ENCODE data around the gene NLRX1.
A peak's percentile ranks its signal among the peaks of the same experiment; 100 is the strongest.
"Not testable (repeated sequence)": the region's sequence is repeated elsewhere in the genome, so short reads cannot be mapped to it uniquely, and the experiment has no call there.

NLRX1 gene

DNA sequence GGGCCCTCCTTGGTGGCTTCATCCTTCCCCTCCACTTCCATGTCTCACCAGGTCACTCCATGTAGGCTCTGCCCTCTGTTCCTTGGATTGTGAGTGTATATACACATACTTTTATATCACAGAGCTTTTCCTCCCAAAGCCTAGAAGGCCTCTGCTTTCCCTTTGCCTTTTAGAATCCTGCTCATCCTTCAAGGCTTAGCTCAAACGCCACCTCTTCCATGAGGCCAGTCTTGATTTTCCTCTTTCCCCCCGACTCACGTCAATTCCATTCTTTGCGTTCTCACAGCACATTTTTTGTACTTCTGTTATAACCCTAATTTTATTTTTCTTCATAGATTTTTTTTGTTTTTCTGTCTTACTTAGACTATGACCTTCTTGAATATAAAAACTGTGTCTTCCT, 15.9 kb upstream of the NLRX1 start:
- FAIRE-seq (no peak), DNase-seq (ENCODE audit: insufficient read length, low spot score) (no peak)

DNA sequence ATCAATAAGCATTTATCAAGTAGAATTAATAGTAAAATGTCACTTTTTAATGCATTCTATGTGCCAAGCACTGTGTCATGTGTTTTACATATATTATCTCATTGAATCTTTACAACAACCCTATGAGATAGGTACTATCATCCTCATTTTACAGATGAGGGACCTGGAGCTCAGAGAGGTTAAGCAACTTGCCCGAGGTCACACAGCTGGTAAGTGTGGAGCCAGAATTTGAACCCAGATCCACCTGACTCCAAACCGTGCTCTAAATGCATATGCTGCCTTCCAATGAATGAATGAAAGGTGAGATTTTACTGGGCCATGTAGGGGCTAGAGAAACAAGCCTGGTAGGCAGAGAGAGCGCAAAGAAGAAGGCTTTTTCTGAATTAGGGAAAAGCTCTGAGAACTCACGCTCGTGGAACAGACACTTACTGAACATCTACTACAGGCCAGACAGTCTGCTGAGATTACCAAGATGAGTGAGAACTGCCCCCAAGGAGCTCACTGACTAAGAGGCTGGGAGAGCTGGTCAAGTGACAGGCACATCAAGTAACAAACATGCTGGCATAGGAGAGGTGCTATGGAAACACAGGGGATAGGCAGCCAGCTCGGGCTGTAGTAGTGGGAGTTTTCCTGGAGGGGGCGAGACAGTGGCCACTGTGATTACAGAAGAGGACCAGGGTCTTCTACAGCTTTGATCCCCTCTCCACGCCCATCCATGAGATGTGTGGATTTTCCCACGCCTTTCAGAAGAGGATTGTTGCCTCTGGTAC, 15.3 kb upstream of the NLRX1 start:
- no peak for DNase-seq (ENCODE audit: insufficient read length, low spot score)
- FAIRE-seq: no peak

DNA sequence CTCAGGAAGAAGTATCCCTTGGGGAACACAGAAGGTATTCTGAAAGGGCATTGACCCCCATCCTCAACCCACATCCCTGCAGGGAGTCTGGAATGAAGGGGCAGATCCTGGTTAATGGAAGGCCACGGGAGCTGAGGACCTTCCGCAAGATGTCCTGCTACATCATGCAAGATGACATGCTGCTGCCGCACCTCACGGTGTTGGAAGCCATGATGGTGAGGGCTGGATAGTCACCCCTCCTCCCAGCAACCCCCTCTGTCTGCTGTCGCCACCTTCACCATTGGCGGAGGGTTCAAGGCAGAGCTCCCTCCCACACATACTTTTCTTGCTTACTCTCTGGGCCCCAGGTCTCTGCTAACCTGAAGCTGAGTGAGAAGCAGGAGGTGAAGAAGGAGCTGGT, 14.3 kb upstream of the NLRX1 start:
- FAIRE-seq (no peak), DNase-seq (ENCODE audit: insufficient read length, low spot score) (no peak)

DNA sequence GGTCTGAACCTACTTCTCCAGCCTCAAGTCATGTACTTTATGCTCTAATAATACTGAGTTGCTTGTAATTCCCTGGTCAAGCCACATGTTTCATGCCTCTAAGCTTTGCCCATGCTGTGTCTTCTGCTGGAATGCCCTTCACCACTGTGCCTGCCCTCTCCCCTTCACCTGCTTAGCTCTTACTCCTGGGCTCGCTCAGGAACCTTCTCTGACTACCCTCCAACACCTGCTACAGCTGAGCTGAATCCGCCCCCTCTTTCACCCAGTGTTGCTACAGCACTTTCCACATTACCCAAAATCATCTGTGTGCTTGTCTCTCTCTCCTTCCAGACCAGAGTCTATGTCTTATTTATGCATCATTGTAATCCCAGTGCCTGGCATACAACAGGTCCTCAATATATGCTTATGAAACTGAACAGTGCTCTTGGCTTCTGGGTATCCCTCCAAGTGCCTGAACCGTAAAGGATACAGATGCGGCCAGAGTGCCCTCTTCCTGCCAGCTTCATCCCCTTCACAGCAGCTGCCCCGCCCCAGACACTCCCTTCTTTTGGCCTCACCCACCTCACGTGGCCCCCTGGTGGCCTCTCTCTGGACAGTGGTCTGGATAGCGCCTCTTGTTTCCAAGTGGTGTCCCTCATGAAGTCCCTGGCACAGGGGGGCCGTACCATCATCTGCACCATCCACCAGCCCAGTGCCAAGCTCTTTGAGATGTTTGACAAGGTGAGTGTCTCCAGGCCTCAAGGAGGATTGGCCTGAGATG, 12.6 kb upstream of the NLRX1 start:
- DNase-seq (ENCODE audit: insufficient read length, low spot score) (no peak), FAIRE-seq (no peak)

DNA sequence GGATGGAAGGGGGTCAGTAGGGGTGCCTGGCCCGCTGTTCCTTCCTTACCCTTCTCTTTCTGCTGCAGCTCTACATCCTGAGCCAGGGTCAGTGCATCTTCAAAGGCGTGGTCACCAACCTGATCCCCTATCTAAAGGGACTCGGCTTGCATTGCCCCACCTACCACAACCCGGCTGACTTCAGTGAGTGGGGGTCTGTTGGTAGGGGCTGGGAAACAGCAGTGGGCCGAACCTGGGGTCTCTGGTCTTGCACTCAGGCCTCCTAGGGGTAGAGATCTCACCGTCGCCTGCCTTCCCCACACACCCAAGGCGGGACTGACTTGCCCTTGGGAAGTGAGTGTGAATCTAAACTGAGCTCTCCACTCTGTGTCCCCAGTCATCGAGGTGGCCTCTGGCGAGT, 12.0 kb upstream of the NLRX1 start:
- FAIRE-seq (no peak), DNase-seq (ENCODE audit: insufficient read length, low spot score) (no peak)

DNA sequence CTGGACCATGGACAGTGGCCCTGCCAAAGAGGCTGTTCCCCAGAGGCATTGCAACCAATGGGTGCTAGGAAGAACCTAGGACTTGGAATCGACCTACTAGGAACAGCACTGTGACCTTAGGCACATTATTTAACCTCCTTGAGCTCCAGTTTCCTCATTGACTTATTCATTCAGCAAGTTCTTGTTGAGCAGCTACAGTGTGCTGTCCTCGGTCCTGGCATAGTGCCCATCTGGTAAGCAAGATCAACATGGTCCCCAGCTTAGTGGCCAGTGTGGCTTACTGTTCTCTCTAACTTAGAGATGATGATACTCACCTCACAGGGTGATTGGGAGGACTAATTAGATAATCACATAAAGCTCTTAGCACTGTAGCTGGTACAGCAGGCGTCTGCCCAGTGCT, 11.5 kb upstream of the NLRX1 start:
- FAIRE-seq: no peak
- DNase-seq (ENCODE audit: insufficient read length, low spot score): no peak

DNA sequence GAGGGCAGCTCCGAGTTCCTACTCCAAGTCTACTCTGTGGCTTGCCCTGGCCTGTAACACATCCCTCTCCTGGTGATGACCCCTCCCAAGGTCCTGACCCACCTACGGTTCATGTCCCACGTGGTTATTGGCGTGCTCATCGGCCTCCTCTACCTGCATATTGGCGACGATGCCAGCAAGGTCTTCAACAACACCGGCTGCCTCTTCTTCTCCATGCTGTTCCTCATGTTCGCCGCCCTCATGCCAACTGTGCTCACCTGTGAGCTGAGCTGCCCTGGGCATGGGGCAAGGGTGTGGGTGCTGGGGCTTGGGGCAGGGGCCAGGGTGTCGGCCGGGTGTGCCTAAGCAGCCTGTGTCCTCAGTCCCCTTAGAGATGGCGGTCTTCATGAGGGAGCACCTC, 10.1 kb upstream of the NLRX1 start:
- DNase-seq (ENCODE audit: insufficient read length, low spot score) (no peak), FAIRE-seq (no peak)

DNA sequence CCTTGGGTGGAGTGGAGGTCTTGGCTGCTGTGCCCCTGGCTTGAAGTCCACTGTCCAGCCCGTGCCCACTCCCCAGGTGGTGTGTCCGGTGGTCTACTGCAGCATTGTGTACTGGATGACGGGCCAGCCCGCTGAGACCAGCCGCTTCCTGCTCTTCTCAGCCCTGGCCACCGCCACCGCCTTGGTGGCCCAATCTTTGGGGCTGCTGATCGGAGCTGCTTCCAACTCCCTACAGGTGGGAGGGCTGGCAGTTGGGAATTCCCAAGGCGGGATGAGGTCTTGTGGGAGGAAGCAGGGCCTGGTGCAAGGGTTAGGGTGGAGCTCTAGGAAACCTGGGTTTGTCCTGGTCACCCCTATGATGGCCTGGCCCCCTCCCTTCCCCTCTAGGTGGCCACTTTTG, 8.4 kb upstream of the NLRX1 start:
- DNase-seq (ENCODE audit: insufficient read length, low spot score): no peak
- FAIRE-seq: no peak

DNA sequence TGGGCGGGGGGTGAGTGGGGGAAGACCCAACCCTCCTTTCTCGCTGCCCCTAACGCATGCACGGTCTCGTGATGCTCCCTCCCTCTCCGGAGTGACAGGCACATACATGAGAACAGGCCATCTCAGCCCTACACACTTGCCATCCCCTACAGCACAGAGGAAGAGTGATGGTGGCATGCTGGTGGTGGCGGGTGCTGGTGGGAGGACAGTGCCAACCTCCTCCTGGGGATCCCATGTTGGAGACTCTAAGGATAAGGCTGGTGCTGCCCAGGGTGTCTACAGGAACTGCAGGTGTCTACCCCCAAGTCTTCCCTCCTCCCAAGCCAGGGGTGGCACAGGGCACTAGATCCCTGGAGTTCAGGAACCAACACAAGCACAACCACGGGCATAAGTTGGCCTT, 6.7 kb upstream of the NLRX1 start:
- DNase-seq (ENCODE audit: insufficient read length, low spot score): no peak
- no peak for FAIRE-seq

DNA sequence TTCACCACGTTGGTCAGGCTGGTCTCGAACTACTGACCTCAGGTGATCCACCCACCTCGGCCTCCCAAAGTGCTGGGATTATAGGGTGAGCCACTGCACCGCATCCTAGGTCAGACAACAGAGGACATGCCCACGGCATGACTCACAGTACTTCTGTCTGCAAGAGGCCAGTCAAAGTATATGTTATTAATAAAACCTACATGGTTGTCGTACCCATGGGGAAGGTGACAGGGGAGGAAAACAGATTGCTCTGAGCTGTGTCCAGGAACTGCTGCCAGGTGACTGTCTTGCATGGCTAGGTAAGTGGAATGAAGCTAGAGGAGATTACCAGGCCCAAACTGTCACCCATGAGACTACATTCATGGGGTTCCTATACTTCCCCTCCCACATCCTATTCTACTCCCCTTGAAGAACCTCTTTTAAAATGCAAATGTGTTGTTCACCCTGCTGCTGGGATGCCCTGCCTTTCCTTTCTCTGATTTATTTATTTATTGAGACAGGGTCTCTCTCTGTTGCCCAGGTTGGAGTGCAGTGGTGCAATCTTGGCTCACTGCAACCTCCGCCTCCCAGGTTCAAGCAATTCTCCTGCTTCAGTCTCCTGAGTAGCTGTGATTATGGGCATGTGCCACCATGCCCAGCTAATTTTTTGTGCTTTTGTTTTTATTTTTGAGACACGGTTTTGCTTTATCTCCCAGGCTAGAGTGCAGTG, 2.0 kb upstream of the NLRX1 start:
- DNase-seq (ENCODE audit: insufficient read length, low spot score) (no peak), FAIRE-seq (no peak)

DNA sequence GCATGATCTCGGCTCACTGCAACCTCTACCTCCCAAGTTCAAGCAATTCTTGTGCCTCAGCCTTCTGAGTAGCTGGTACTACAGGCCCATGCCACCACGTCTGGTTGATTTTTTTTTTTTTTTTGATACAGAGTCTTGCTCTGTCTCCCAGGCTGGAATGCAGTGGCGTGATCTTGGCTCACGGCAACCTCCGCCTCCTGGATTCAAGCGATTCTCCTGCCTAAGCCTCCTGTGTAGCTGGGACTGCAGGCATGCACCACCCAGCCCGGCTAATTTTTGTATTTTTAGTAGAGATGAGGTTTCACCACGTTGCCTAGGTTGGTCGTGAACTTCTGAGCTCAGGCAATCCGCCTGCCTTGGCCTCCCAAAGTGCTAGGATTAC, 1.5 kb upstream of the NLRX1 start:
- DNase-seq (ENCODE audit: insufficient read length, low spot score); FAIRE-seq: not testable (repeated sequence)

DNA sequence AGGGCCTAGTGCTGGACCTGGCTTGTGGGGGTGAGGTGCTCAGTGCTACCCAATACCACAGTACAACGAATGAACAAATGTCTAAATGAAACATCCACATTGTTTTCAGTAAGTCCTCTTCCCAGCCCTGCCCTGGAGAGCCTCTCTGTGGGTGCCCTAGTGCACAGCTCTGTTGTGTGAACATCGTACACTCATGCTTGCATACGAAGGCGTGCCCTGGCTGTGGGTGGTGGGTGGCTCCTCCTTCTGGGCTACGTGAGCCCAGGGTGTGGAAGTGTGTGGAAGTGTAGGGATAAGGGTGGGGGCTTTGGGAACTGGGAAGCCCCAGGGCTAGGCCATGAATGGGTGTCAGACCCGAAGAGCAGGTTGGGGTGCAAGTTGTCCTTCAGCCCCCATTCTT, 592 bp upstream of the NLRX1 start:
- DNase-seq (ENCODE audit: insufficient read length, low spot score): no peak
- FAIRE-seq: no peak

DNA sequence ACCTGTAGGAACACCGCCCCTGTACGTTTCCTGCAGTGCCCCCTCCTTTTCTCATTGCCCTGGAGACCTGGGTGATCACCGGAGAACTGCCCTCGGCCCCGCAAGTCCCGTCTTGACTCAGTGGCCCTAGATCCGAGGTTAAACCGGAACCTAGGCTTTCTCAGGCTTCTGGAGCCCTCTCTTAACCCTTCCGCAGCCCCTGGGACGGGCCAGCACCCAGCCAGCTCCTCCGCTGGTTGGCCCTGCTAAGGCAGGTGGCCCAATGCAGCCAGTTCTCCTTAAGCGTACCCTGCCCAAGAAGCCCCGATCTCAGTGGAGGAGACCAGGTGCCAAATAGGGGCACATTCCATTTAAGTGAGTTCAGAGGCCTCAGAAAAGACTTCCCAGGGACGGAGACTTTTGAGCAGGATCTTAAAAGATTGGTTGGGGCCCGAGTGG, 776 bp downstream of the NLRX1 start:
- no peak for FAIRE-seq
- peak; percentile 53 for DNase-seq (ENCODE audit: insufficient read length, low spot score)

DNA sequence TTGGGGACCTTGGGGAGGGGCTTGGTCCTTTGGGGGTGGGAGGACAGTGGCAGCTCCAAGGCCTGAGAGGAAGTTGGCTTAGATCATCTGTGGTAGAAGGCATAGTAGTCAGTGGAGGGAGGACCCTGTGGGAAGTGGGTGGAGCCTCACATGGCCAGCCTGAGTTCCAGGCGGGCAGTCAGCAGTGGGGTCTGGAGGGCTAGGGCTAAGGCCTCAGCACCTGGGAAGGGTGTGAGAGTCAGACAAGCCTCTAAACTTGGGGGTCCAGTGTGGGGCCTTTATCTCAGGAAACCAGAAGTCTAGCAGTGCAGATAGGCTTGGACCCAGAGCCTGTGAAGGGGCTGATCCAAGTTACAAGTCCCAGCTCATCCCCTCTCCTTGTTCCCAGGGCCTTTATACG, 4.0 kb downstream of the NLRX1 start:
- no peak for FAIRE-seq
- DNase-seq (ENCODE audit: insufficient read length, low spot score): no peak

DNA sequence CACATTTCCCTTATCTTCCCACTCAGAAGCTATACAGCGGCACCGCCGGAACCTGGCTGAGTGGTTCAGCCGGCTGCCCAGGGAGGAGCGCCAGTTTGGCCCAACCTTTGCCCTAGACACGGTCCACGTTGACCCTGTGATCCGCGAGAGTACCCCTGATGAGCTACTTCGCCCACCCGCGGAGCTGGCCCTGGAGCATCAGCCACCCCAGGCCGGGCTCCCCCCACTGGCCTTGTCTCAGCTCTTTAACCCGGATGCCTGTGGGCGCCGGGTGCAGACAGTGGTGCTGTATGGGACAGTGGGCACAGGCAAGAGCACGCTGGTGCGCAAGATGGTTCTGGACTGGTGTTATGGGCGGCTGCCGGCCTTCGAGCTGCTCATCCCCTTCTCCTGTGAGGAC, 4.9 kb downstream of the NLRX1 start:
- DNase-seq (ENCODE audit: insufficient read length, low spot score) (no peak), FAIRE-seq (no peak)

DNA sequence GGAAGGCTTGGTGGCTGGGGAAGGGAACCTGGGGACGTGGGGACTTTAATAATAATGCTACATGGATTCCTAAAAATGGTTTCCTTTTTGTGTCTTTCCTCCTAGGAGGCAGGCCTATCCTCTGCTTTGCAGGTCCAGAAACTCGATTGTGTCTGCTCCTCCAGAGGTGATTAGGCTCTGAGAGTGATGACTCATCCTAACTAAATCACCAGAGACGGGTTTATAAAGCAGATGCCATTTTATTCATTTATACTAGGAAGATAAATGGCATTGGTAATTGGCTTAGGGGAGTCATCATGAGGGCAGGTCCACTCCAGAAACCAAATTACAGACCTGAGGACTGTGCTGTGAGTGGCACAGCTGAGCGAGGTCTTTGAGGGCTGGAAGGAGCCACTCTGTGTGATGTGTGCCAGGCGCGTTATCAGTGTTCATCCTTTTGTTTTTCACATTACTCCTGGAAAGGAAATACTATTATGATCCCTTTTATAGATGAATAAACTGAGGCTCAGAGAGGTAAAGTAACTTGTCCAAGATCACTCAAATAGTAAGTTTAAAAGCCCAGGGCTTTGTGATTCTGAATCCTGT, 7.1 kb downstream of the NLRX1 start:
- DNase-seq (ENCODE audit: insufficient read length, low spot score) (no peak), FAIRE-seq (no peak)

DNA sequence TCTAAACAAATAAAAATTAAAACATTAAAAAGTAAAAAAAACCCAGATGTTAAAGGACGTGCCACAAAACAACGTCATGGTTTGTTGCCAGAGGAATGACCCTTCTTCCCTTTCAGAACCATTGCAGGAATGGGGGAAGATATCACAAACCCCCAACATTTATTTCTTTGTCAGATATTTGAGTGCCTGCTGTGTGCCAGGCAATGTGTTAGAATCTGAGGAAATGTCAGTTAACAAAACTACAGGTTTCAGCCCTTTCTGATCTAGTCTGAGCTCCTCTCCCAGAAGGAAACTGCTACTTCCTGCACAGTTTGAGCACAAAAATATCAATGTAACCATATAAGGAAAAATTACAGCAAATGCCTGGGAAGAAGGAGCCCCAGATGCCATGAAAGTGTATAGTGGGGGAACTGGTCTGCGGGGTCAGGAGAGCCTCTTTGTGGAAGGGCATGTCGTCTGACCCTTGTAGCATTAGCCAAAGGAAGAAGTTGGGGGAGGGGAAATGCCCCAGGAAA, 9.7 kb downstream of the NLRX1 start:
- FAIRE-seq (no peak), DNase-seq (ENCODE audit: insufficient read length, low spot score) (no peak)

DNA sequence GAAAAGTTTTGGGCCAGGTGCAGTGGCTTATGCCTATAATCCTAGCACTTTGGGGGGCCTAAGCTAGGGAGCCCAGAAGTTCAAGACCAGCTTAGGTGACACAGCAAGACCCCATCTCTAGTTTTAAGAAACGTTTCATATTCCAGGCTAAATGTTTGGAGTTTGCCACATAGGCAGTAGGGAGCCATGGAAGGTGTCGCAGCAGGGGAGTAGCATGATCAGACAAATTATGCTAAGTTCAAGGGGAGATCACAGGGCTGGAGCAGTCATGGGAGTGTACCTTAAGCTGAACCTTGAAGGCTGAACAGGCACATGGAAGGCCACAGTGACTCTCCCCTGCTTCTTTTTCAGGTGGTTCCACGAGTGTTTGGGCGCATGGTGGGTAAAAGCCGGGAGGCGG, 10.8 kb downstream of the NLRX1 start:
- FAIRE-seq (no peak), DNase-seq (ENCODE audit: insufficient read length, low spot score) (no peak)

DNA sequence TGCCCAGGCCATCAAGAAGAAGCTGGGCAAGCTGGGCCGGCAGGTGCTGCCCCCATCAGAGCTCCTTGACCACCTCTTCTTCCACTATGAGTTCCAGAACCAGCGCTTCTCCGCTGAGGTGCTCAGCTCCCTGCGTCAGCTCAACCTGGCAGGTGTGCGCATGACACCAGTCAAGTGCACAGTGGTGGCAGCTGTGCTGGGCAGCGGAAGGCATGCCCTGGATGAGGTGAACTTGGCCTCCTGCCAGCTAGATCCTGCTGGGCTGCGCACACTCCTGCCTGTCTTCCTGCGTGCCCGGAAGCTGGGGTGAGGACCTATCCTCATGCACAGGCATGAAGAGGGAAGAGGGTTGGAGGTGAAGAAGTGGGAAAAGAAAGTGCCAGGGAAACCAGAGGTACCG, 11.5 kb downstream of the NLRX1 start:
- no peak for DNase-seq (ENCODE audit: insufficient read length, low spot score)
- FAIRE-seq: no peak

DNA sequence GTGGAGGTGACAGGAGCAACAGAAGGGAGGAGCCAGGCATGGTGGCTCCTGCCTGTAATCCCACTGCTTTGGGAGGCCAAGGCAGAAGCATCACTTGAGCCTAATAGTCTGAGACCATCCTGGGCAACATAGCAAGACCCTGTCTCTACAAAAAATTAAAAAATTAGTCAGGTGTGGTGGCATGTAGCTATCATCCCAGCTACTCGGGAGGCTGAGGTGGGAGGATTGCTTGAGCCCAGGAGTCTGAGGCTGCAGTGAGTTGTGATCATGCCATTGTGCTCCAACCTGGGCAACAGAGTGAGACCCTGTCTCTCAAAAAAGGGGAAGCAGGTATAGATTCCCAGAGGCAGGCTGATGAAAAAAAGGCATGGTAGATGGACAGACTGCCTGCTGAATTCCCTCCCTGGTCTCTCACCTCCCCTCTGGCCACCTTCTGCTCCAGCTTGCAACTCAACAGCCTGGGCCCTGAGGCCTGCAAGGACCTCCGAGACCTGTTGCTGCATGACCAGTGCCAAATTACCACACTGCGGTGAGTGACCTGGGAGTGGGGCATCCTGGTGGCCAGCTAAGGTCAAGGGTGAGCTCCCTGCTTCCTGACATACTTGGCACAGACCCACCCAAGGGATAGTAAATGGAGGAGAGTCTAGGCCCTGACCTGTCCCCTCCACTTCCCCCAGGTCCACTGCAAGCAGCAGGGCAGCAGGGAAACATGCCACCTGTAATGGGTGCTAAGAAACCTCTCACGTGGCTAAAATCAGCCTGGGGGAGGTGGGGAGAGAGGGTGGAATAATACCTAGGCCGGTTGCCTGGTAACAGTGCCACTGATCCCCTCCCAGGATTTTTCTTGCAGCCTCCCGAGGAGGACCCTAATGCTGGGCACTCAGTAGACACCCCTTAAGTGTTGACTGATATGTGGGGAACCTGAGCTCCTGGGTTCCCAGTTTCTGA, 12.5 kb downstream of the NLRX1 start:
- no peak for DNase-seq (ENCODE audit: insufficient read length, low spot score)
- FAIRE-seq: no peak

All from GM19239 (cell line).